ENCODE results near the gene RPP25.

RPP25 gene

GRCh38 chr15:74963213-74963612 is 6.6 kb upstream of the RPP25 start:
- no peak overlapping the region for H3K4me2 ChIP-seq
- TF ChIP-seq CTCF (conservative IDR thresholded peaks at IDR 0.05; ENCODE audit: low read depth, low read length): no peak
- no peaks in the 10 kb centered on the region for H4K20me1 ChIP-seq (ENCODE audit: insufficient read depth)
- no peak overlapping the region for H3K27ac ChIP-seq
- no peak overlapping the region for H2AFZ ChIP-seq (ENCODE audit: low read depth)
- H3K9ac ChIP-seq: no peak overlapping the region
- H3K27me3 ChIP-seq (ENCODE audit: insufficient read depth, low read depth): no peaks in the 10 kb centered on the region
- peaks cover 23% of the 10 kb centered on the region for H3K4me1 ChIP-seq (ENCODE audit: low read depth, poor library complexity, severe bottlenecking)
- no peaks in the 10 kb centered on the region for H3K36me3 ChIP-seq (ENCODE audit: insufficient read depth)
- no peaks in the 10 kb centered on the region for H3K79me2 ChIP-seq (ENCODE audit: insufficient read depth, low read depth)
- H3K4me3 ChIP-seq (IDR thresholded peaks at IDR 0.05; ENCODE audit: insufficient read depth, low read depth, low read length): no peak overlapping the region

- no peak overlapping the region for H2AFZ ChIP-seq (ENCODE audit: low read depth)
- no peaks in the 10 kb centered on the region for H3K79me2 ChIP-seq (ENCODE audit: insufficient read depth, low read depth)
- H3K27ac ChIP-seq: no peak overlapping the region
- no peak overlapping the region for H3K4me3 ChIP-seq (IDR thresholded peaks at IDR 0.05; ENCODE audit: insufficient read depth, low read depth, low read length)
- H3K36me3 ChIP-seq (ENCODE audit: insufficient read depth): no peaks in the 10 kb centered on the region
- TF ChIP-seq CTCF (conservative IDR thresholded peaks at IDR 0.05; ENCODE audit: low read depth, low read length): no peak
- H3K9ac ChIP-seq: no peak overlapping the region
- no peak overlapping the region for H3K4me2 ChIP-seq
- no peaks in the 10 kb centered on the region for H4K20me1 ChIP-seq (ENCODE audit: insufficient read depth)
- peaks cover 24% of the 10 kb centered on the region for H3K4me1 ChIP-seq (ENCODE audit: low read depth, poor library complexity, severe bottlenecking)
- no peaks in the 10 kb centered on the region for H3K27me3 ChIP-seq (ENCODE audit: insufficient read depth, low read depth)
These were observed 6.1 kb upstream of the RPP25 start for GRCh38 chr15:74962671-74963070.

DNA sequence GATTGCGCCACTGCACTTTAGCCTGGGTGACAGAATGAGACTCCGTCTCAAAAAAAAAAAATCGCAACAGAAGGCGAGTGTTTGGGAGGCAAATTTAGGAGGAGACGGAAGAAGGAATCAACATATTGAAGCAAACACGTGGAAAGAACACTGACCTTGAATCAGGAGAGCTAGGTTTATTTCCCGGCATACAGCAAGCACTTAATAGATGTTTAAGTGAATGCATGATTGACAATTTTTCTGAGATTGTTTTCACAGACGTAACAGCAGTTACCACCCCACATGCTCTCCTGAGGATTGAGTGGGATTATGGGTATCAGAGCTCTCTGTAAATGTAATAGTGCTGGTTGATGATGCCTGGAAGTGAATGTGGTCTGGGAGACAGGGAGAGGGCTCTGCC is 5.6 kb upstream of the RPP25 start:
- Histone ChIP-seq H3K27me3 (ENCODE audit: insufficient read depth, low read depth) (no peaks in the 10 kb centered on the region), H3K4me2 (no peak overlapping the region), H3K4me3 (IDR thresholded peaks at IDR 0.05; ENCODE audit: insufficient read depth, low read depth, low read length) (no peak overlapping the region), H3K9ac (no peak overlapping the region), H3K4me1 (ENCODE audit: low read depth, poor library complexity, severe bottlenecking) (peaks cover 29% of the 10 kb centered on the region), H4K20me1 (ENCODE audit: insufficient read depth) (no peaks in the 10 kb centered on the region), H2AFZ (ENCODE audit: low read depth) (no peak overlapping the region), H3K79me2 (ENCODE audit: insufficient read depth, low read depth) (no peaks in the 10 kb centered on the region), H3K36me3 (ENCODE audit: insufficient read depth) (no peaks in the 10 kb centered on the region), H3K27ac (no peak overlapping the region)
- no peak for TF ChIP-seq CTCF (conservative IDR thresholded peaks at IDR 0.05; ENCODE audit: low read depth, low read length)

DNA sequence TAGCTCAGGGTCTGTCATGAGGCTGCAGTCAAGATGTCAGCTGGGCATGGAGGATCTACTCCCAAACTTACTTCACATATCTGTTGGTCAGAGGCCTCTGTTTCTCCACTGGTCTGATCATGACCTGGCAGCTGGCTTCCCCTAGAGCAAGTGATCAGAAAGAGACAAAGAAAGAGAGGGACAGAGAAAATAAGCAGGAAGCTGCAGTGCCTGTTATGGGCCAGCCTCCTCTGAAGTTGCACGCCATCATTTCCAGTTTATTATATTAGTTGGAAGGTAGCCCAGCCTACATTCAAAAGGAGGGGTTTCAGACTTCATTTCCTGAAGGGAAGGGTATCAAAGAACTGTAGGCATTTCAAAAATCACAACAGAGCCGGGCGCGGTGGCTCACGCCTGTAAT is 5.0 kb upstream of the RPP25 start:
- Histone ChIP-seq H3K27me3 (ENCODE audit: insufficient read depth, low read depth) (no peaks in the 10 kb centered on the region), H2AFZ (ENCODE audit: low read depth) (no peak overlapping the region), H4K20me1 (ENCODE audit: insufficient read depth) (no peaks in the 10 kb centered on the region), H3K27ac (0 out of 2 replicates have a peak overlapping the region, but pooled peaks have one; percentile 24), H3K9ac (no peak overlapping the region), H3K79me2 (ENCODE audit: insufficient read depth, low read depth) (no peaks in the 10 kb centered on the region), H3K4me2 (no peak overlapping the region), H3K4me1 (ENCODE audit: low read depth, poor library complexity, severe bottlenecking) (peaks cover 29% of the 10 kb centered on the region), H3K36me3 (ENCODE audit: insufficient read depth) (no peaks in the 10 kb centered on the region), H3K4me3 (IDR thresholded peaks at IDR 0.05; ENCODE audit: insufficient read depth, low read depth, low read length) (no peak overlapping the region)
- no peak for TF ChIP-seq CTCF (conservative IDR thresholded peaks at IDR 0.05; ENCODE audit: low read depth, low read length)
